Measurements from ENCODE around the gene AHDC1.

- TF ChIP-seq CTCF (IDR thresholded peaks at IDR 0.05) (no peak), ZNF396 (CRISPR knock-in tag; IDR thresholded peaks at IDR 0.05; ENCODE audit: borderline replicate concordance) (no peak), NR1H2 (CRISPR knock-in tag; IDR thresholded peaks at IDR 0.05) (no peak), ZNF263 (CRISPR knock-in tag; IDR thresholded peaks at IDR 0.05; ENCODE audit: low read depth) (no peak), USF2 (CRISPR knock-in tag; IDR thresholded peaks at IDR 0.05) (no peak), FOXP1 (CRISPR knock-in tag; IDR thresholded peaks at IDR 0.05; ENCODE audit: borderline replicate concordance) (no peak), MAX (CRISPR knock-in tag; IDR thresholded peaks at IDR 0.05) (no peak), USF1 (CRISPR knock-in tag; IDR thresholded peaks at IDR 0.05) (no peak), TCF7 (CRISPR knock-in tag; IDR thresholded peaks at IDR 0.05; ENCODE audit: low read depth) (no peak), IRF2 (CRISPR knock-in tag; IDR thresholded peaks at IDR 0.05; ENCODE audit: borderline replicate concordance, low read depth) (no peak), ESRRA (CRISPR knock-in tag; IDR thresholded peaks at IDR 0.05; ENCODE audit: borderline replicate concordance) (no peak), NR2C2 (CRISPR knock-in tag; IDR thresholded peaks at IDR 0.05) (no peak), ZNF317 (CRISPR knock-in tag; IDR thresholded peaks at IDR 0.05; ENCODE audit: borderline replicate concordance, low read depth) (no peak)
These were observed 114.4 kb downstream of the AHDC1 start for GRCh38 chr1:27489501-27489972.

Data from WTC11 (cell line).